ENCODE measurements around the gene PPARD. TPM values are rescaled to one million over a fixed set of nuclear protein-coding genes. Genes with fewer than 3 reads are reported as not detected.

Gene PPARD
- total RNA-seq, 4 donors from 2014 or later, result 6.4 to 37.6 (median 14.3) TPM

GRCh38 chr6:35372633-35373032, 30.3 kb downstream of the PPARD start:
- ATAC-seq (ENCODE audit: low FRiP score) (no peak), DNase-seq (ENCODE audit: low spot score) (no peak)
- TF ChIP-seq, protein P1, sequence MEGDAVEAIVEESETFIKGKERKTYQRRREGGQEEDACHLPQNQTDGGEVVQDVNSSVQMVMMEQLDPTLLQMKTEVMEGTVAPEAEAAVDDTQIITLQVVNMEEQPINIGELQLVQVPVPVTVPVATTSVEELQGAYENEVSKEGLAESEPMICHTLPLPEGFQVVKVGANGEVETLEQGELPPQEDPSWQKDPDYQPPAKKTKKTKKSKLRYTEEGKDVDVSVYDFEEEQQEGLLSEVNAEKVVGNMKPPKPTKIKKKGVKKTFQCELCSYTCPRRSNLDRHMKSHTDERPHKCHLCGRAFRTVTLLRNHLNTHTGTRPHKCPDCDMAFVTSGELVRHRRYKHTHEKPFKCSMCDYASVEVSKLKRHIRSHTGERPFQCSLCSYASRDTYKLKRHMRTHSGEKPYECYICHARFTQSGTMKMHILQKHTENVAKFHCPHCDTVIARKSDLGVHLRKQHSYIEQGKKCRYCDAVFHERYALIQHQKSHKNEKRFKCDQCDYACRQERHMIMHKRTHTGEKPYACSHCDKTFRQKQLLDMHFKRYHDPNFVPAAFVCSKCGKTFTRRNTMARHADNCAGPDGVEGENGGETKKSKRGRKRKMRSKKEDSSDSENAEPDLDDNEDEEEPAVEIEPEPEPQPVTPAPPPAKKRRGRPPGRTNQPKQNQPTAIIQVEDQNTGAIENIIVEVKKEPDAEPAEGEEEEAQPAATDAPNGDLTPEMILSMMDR (IDR thresholded peaks at IDR 0.05), result no peak

- TF ChIP-seq, protein P1 (IDR thresholded peaks at IDR 0.05), result no peak
- no peak for ATAC-seq (ENCODE audit: low FRiP score)
- DNase-seq (ENCODE audit: low spot score), result no peak
Observed at GRCh38 chr6:35376281-35376680, 33.9 kb downstream of the PPARD start.

DNA sequence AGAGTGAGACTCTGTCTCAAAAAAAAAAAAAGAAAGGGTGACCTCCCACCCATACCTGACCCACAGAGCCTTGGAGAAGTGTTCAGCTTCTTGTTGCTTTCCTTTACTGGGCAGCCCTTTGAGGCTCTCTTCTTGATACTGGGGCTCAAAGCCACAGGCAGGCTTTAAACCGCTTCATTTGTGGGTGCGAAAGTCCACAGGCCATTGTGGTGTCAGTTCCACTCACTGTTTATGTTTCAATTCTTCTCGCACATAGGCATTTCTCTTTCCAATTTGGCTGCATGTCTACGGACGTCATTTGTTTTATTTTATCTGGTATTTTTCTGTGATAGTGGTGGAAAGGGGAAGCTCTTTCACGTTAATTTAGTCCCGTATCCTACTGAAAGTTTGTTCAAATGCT, 34.6 kb downstream of the PPARD start:
- DNase-seq (ENCODE audit: low spot score) (no peak), ATAC-seq (ENCODE audit: low FRiP score) (no peak)
- TF ChIP-seq, protein P1 (IDR thresholded peaks at IDR 0.05), result no peak

GRCh38 chr6:35378261-35378660, 35.9 kb downstream of the PPARD start:
- TF ChIP-seq, protein P1 (IDR thresholded peaks at IDR 0.05), result no peak
- no peak for DNase-seq (ENCODE audit: low spot score)
- no peak for ATAC-seq (ENCODE audit: low FRiP score)

- TF ChIP-seq, protein P1 (IDR thresholded peaks at IDR 0.05), result no peak
- DNase-seq (ENCODE audit: low spot score) (no peak), ATAC-seq (ENCODE audit: low FRiP score) (no peak)
Observed at GRCh38 chr6:35381132-35381531, 38.8 kb downstream of the PPARD start.

GRCh38 chr6:35382015-35382414, 39.7 kb downstream of the PPARD start:
- TF ChIP-seq, protein P1 (IDR thresholded peaks at IDR 0.05), result no peak
- DNase-seq (ENCODE audit: low spot score) (no peak), ATAC-seq (ENCODE audit: low FRiP score) (no peak)

GRCh38 chr6:35385457-35386202, 43.3 kb downstream of the PPARD start:
- TF ChIP-seq, protein P1 (IDR thresholded peaks at IDR 0.05), result no peak
- ATAC-seq (ENCODE audit: low FRiP score) (no peak), DNase-seq (ENCODE audit: low spot score) (no peak)
